H1 (cell line): ENCODE results near the gene GSG1L. TPM values are rescaled to one million over a fixed set of nuclear protein-coding genes. Genes with fewer than 3 reads are reported as not detected.

Experiments used
- CTCF ChIP-seq, 3 experiments: IDR thresholded peaks; 1 replicate in 2 of 3; 2 replicates in 1 of 3; pipeline versions ENCODE4 v1.5.1 to v1.6.1; 2011; ENCODE audit warnings: low read length in 3 of 3, mild to moderate bottlenecking in 3 of 3, inconsistent platforms in 2 of 3, low read depth in 1 of 3, moderate library complexity in 1 of 3; ENCODE audit not compliant: insufficient read depth in 1 of 3; ENCODE audit errors: control extremely low read depth in 1 of 3
- polyA plus RNA-seq, 7 experiments: library from polyadenylated mRNA; depleted of rRNA in 3 of 7; stranded (reverse) in 5 of 7; unstranded in 2 of 7; fragments of >200 nt in 5 of 7; fragments of 200-250 nt in 2 of 7; gene quantifications; 1 replicate in 5 of 7; 2 replicates in 1 of 7; 4 replicates in 1 of 7; pipeline versions ENCODE4 v1.2.1 to v1.2.3, GENCODE V29; 2011 to 2013; ENCODE audit warnings: missing spikeins in 2 of 7, mixed read lengths in 2 of 7
- total RNA-seq: library from RNA; stranded (reverse); fragmentation: NEBNext Ultra II Directional; extraction: Animal tissue kit (Norgen Biotek cat#: 25700); gene quantifications from 2 replicates; pipeline ENCODE4 v1.2.1, GENCODE V29; 2021

GSG1L gene
- total and polyA plus RNA-seq, 2 of the 8 experiments (the other 6 are each of a cell fraction or from before 2014, with no cell fraction given) = 0.71 to 1.1 TPM

GRCh38 chr16:27773344-27773743, 290.2 kb downstream of the GSG1L start (continued):
- TF ChIP-seq CTCF (IDR thresholded peaks at IDR 0.05; ENCODE audit: control extremely low read depth in 1 of 3, insufficient read depth in 1 of 3, low read depth in 1 of 3, low read length in 3 of 3) = no peak
